ENCODE results near the gene BRD2. TPM values are rescaled to one million over a fixed set of nuclear protein-coding genes. Genes with fewer than 3 reads are reported as not detected.

Gene BRD2
- total RNA-seq, 2 experiments from 2014 or later = 365 to 371 TPM

DNA sequence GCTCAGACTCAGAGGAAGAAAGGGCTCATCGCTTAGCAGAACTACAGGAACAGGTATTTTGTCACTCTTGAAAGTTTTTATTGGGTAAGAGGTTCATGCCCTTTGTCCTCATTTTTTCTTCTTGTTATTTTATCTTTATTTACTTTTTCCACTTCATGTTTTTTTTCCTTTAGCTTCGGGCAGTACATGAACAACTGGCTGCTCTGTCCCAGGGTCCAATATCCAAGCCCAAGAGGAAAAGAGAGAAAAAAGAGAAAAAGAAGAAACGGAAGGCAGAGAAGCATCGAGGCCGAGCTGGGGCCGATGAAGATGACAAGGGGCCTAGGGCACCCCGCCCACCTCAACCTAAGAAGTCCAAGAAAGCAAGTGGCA, 9.5 kb downstream of the BRD2 start:
- H3K27ac Mint-ChIP-seq = no peak overlapping the region
- ATAC-seq (ENCODE audit: low read depth) = no peak
- POLR2A ChIA-PET = interaction anchor here (0.5 to 12.7 kb wide), 5 partner anchors 11 to 1385 kb away, joined by 3 to 323 read pairs (median 3); partner anchors contain the start of genes PSMB8 and TAP2
- peak overlapping the region; percentile 23 for H3K4me3 Mint-ChIP-seq
- peaks cover 44% of the 10 kb centered on the region for H3K4me1 Mint-ChIP-seq
- peaks cover 78% of the 10 kb centered on the region for H3K36me3 Mint-ChIP-seq
- no peaks in the 10 kb centered on the region for H3K9me3 Mint-ChIP-seq
- DNase-seq = no peak
- H3K27me3 Mint-ChIP-seq = no peaks in the 10 kb centered on the region

- Mint-ChIP-seq H3K4me1 (peaks cover 55% of the 10 kb centered on the region), H3K4me3 (no peak overlapping the region), H3K27ac (no peak overlapping the region), H3K27me3 (no peaks in the 10 kb centered on the region), H3K9me3 (no peaks in the 10 kb centered on the region), H3K36me3 (peaks cover 59% of the 10 kb centered on the region)
- POLR2A ChIA-PET = interaction anchor here (0.8 to 4.5 kb wide), 9 partner anchors 9 to 138 kb away, joined by 3 to 84 read pairs (median 3); partner anchors contain the start of genes BRD2, HLA-DMA and TAP1
- DNase-seq (no peak), ATAC-seq (ENCODE audit: low read depth) (no peak)
Observed at GRCh38 chr6:32979720-32980487, 11.5 kb downstream of the BRD2 start.

- no peak for ATAC-seq (ENCODE audit: low read depth)
- H3K9me3 Mint-ChIP-seq = no peaks in the 10 kb centered on the region
- H3K27ac Mint-ChIP-seq = no peak overlapping the region
- peaks cover 52% of the 10 kb centered on the region for H3K36me3 Mint-ChIP-seq
- no peak for DNase-seq
- POLR2A ChIA-PET = interaction anchor here (0.6 to 4.5 kb wide), 8 partner anchors 11 to 142 kb away, joined by 3 to 84 read pairs (median 4); partner anchors contain the start of genes BRD2, HLA-DMA and TAP2
- peaks cover 49% of the 10 kb centered on the region for H3K4me1 Mint-ChIP-seq
- H3K27me3 Mint-ChIP-seq = no peaks in the 10 kb centered on the region
- H3K4me3 Mint-ChIP-seq = no peak overlapping the region
Observed at GRCh38 chr6:32980488-32981038, 12.2 kb downstream of the BRD2 start.

GRCh38 chr6:32982084-32982701, 13.8 kb downstream of the BRD2 start:
- H3K36me3 Mint-ChIP-seq = peaks cover 37% of the 10 kb centered on the region
- H3K27me3 Mint-ChIP-seq = no peaks in the 10 kb centered on the region
- peaks cover 37% of the 10 kb centered on the region for H3K4me1 Mint-ChIP-seq
- DNase-seq (no peak), ATAC-seq (ENCODE audit: low read depth) (no peak)
- no peaks in the 10 kb centered on the region for H3K9me3 Mint-ChIP-seq
- H3K27ac Mint-ChIP-seq = no peak overlapping the region
- POLR2A ChIA-PET = interaction anchor here (1.1 to 4.5 kb wide), 4 partner anchors 8 to 88 kb away, joined by 4 to 84 read pairs (median 8); partner anchors contain the start of genes BRD2 and HLA-DMA
- H3K4me3 Mint-ChIP-seq = no peak overlapping the region

DNA sequence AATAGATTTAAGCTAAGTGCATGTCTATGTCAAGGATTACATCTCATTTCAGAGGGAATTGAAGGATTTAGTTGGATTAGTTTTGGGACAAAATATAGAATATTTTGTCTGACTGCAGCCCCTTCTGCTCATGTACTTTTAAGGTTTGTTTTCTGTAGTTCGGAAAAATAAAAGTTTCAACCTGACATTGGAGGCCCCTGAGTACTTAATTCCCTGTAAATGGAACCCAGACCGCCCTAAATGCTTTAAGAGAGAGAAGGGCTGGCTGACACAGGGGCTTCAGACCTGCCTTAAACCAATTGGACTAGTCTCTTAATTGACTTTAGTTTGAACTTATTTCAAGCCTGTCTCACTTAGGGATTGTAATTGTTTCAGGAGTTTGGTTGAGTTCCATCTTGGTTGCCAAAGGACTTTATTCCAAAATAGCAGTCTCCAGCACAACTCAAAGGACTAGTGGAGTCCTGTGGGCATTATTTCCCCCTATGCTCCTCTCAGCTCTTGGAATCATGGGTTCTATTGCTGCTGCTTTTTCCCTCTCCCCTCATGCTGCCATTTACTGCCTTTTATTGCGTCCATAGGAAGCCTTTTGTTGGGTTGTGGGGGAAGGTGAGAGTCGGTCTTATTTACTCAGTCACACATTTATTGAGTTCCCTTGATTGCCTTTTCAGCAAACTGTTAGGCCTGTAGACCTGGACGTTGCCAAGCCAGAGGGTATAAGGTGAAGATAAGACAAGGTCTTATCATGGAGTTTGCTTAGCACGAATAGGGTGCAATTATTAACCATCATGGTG, 14.5 kb downstream of the BRD2 start:
- POLR2A ChIA-PET = interaction anchor here (1.1 to 4.5 kb wide), 6 partner anchors 9 to 89 kb away, joined by 4 to 84 read pairs (median 10); partner anchors contain the start of genes BRD2 and HLA-DMA
- Mint-ChIP-seq H3K27ac (peak overlapping the region; percentile 76), H3K4me1 (peaks cover 33% of the 10 kb centered on the region), H3K9me3 (no peaks in the 10 kb centered on the region), H3K27me3 (no peaks in the 10 kb centered on the region), H3K4me3 (no peak overlapping the region), H3K36me3 (peaks cover 30% of the 10 kb centered on the region)
- ATAC-seq (ENCODE audit: low read depth) (no peak), DNase-seq (no peak)

- H3K4me3 Mint-ChIP-seq = no peak overlapping the region
- no peak for ATAC-seq (ENCODE audit: low read depth)
- DNase-seq = no peak
- H3K27me3 Mint-ChIP-seq = no peaks in the 10 kb centered on the region
- peak overlapping the region; percentile 76 for H3K27ac Mint-ChIP-seq
- H3K4me1 Mint-ChIP-seq = peaks cover 32% of the 10 kb centered on the region
- POLR2A ChIA-PET = interaction anchor here (1.9 to 3.7 kb wide), 3 partner anchors 11 to 50 kb away, joined by 8 to 72 read pairs (median 12); partner anchors contain the start of gene BRD2
- no peaks in the 10 kb centered on the region for H3K9me3 Mint-ChIP-seq
- H3K36me3 Mint-ChIP-seq = peaks cover 25% of the 10 kb centered on the region
Observed at GRCh38 chr6:32983493-32983848, 15.1 kb downstream of the BRD2 start.

DNA sequence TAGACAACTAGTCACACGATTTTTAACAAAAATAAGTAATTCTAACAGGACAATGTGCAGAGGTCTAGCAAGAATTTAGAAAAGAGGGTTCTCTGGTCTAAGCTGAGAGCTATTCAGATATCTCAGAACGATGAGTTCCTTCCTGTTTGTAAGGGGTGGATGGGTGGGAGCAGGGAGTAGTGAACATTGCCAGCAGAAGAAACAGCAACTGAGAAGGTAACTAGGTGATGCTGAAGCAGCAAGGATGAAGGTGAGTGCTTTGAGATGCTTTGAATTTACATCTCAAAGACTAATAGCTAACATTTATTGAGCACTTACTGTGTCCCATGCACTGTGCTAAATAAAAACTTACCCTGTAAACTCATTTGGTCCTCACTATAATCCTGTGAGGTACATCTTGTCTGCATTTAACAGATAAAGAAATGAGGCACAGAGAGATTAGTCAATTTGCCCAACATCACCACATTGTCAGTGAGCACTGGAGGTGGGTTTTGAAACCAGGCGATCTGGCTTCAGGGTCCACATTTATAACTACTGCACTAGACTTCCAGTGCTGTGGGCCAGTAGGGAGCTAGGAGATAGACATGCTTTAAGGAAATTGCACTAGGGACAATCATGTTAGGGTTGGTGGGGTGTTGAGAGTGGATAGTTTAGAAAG, 15.7 kb downstream of the BRD2 start:
- Mint-ChIP-seq H3K9me3 (no peaks in the 10 kb centered on the region), H3K36me3 (peaks cover 21% of the 10 kb centered on the region), H3K4me1 (peaks cover 31% of the 10 kb centered on the region), H3K4me3 (no peak overlapping the region), H3K27ac (peak overlapping the region; percentile 76), H3K27me3 (no peaks in the 10 kb centered on the region)
- ATAC-seq (ENCODE audit: low read depth) (peak; percentile 11), DNase-seq (no peak)
- POLR2A ChIA-PET = interaction anchor here (0.6 to 3.7 kb wide), 16 partner anchors 8 to 257 kb away, joined by 3 to 72 read pairs (median 4); partner anchors contain the start of genes BRD2, RING1 and TAP2

- Mint-ChIP-seq H3K27ac (peak overlapping the region; percentile 68), H3K4me3 (no peak overlapping the region), H3K9me3 (no peaks in the 10 kb centered on the region), H3K36me3 (peaks cover 17% of the 10 kb centered on the region), H3K4me1 (peaks cover 35% of the 10 kb centered on the region), H3K27me3 (no peaks in the 10 kb centered on the region)
- POLR2A ChIA-PET = interaction anchor here (0.6 to 3.7 kb wide), 17 partner anchors 9 to 264 kb away, joined by 3 to 72 read pairs (median 4); partner anchors contain the start of genes BRD2, RING1 and TAP2
- DNase-seq = peak; percentile 87
- peak; percentile 77 for ATAC-seq (ENCODE audit: low read depth)
Observed at GRCh38 chr6:32984622-32985389, 16.4 kb downstream of the BRD2 start.

- POLR2A ChIA-PET = interaction anchor here (0.8 kb wide), 1 partner anchor 10 kb away, joined by 3 read pairs; no protein-coding TSS in a partner anchor
- ATAC-seq (ENCODE audit: low read depth) (no peak), DNase-seq (no peak)
- peaks cover 19% of the 10 kb centered on the region for H3K4me1 Mint-ChIP-seq
- no peaks in the 10 kb centered on the region for H3K36me3 Mint-ChIP-seq
- H3K4me3 Mint-ChIP-seq = no peak overlapping the region
- H3K9me3 Mint-ChIP-seq = no peaks in the 10 kb centered on the region
- H3K27me3 Mint-ChIP-seq = peaks cover 17% of the 10 kb centered on the region
- no peak overlapping the region for H3K27ac Mint-ChIP-seq
Observed at GRCh38 chr6:32989368-32989767, 21.0 kb downstream of the BRD2 start.

GRCh38 chr6:32991972-32992371, 23.6 kb downstream of the BRD2 start:
- POLR2A ChIA-PET = no interaction called here
- H3K27ac Mint-ChIP-seq = no peak overlapping the region

DNA sequence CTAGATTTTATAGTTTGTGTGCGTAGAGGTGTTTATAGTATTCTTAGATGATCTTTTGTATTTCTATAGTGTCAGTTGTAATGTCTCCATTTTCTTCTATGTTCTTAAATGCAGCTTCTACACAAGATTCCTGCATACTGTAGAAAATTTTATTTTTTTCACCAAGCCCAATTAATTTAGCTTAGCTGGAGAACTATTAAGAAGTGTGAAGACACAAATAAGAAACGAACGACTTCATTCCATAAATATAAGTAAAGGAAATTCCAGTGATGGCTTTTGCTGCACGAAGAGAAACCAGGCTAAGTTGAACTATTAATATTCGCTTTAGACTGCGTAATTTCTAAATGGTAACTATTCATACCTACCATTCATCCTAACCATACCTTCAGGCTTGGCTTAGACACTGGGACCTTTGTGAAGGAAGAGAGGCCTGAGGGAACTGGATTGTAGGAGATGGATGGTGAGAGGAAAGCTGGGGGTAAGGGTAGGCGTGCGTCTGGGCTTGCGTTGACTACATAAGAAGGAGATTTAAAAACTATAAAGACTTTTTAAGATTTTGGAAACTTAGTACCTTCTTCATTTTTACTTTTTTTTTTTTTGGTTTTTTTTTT, 25.1 kb downstream of the BRD2 start:
- POLR2A ChIA-PET = interaction anchor here (1.0 kb wide), 1 partner anchor 22 kb away, joined by 4 read pairs; no protein-coding TSS in a partner anchor

More at GRCh38 chr6:32991972-32992371, 23.6 kb downstream of the BRD2 start:
- H3K27me3 Mint-ChIP-seq = peaks cover 32% of the 10 kb centered on the region
- H3K36me3 Mint-ChIP-seq = no peaks in the 10 kb centered on the region
- ATAC-seq (ENCODE audit: low read depth) (no peak), DNase-seq (no peak)
- no peak overlapping the region for H3K4me3 Mint-ChIP-seq
- H3K9me3 Mint-ChIP-seq = no peaks in the 10 kb centered on the region
- peaks cover 11% of the 10 kb centered on the region for H3K4me1 Mint-ChIP-seq

More for the DNA sequence above, 25.1 kb downstream of the BRD2 start:
- Mint-ChIP-seq H3K36me3 (no peaks in the 10 kb centered on the region), H3K4me1 (peaks cover 6% of the 10 kb centered on the region), H3K4me3 (no peak overlapping the region), H3K9me3 (no peaks in the 10 kb centered on the region), H3K27ac (no peak overlapping the region), H3K27me3 (peaks cover 42% of the 10 kb centered on the region)
- DNase-seq (no peak), ATAC-seq (ENCODE audit: low read depth) (no peak)

Data from activated naive CD8-positive, alpha-beta T cell treated with anti-CD3 and anti-CD28 coated beads, Interleukin-2, amount 10 ng/mL, durations not matched to agents 7 days and 5 days (primary cell).